Neural cell (in vitro differentiated cells): ENCODE results near the gene FNDC3A. TPM values are rescaled to one million over a fixed set of nuclear protein-coding genes. Genes with fewer than 3 reads are reported as not detected.

ENCODE experiments used
- H2AFZ ChIP-seq: fragments of 200-600, 300-800 bp; sonication (generic), shearing (Covaris generic); 2 replicates; pipeline ENCODE4 v1.6.0; 2014; ENCODE audit warnings: low read depth, mild to moderate bottlenecking, antibody characterized with exemption, low read length, moderate library complexity
- H3F3A ChIP-seq: fragments of 200-600 bp; shearing (Covaris generic); 2 replicates; pipeline ENCODE4 v1.6.1; 2016; ENCODE audit warnings: mild to moderate bottlenecking, moderate library complexity, mixed read lengths, antibody characterized with exemption, low read length; ENCODE audit not compliant: insufficient read depth, poor library complexity, severe bottlenecking
- H3K27ac ChIP-seq: fragments of 200-600, 300-800 bp; sonication (generic), shearing (Covaris generic); 2 replicates; pipeline ENCODE4 v1.5.1; 2014; ENCODE audit warnings: mild to moderate bottlenecking, low read length, moderate library complexity
- H3K27me3 ChIP-seq: fragments of 300-800, 200-600 bp; sonication (generic), shearing (Covaris generic); 2 replicates; pipeline ENCODE4 v1.6.0; 2014; ENCODE audit warnings: mild to moderate bottlenecking, low read depth, low read length, moderate library complexity; ENCODE audit not compliant: insufficient read depth
- H3K36me3 ChIP-seq: fragments of 300-800, 200-600 bp; sonication (generic), shearing (Covaris generic); 2 replicates; pipeline ENCODE4 v1.5.1; 2014; ENCODE audit warnings: mild to moderate bottlenecking, antibody characterized with exemption, low read length, moderate library complexity; ENCODE audit not compliant: insufficient read depth
- H3K4me2 ChIP-seq: fragments of 300-800, 200-600 bp; sonication (generic), shearing (Covaris generic); 2 replicates; pipeline ENCODE4 v1.6.0; 2014; ENCODE audit warnings: mild to moderate bottlenecking, low read length
- H3K4me3 ChIP-seq: fragments of 300-800, 200-600 bp; sonication (generic), shearing (Covaris generic); 2 replicates; pipeline ENCODE4 v1.5.1; 2014; ENCODE audit warnings: mild to moderate bottlenecking, low read length, moderate library complexity
- H3K79me2 ChIP-seq: fragments of 200-600 bp; shearing (Covaris generic); replicated peaks from 2 replicates; pipeline ENCODE4 v1.6.0; 2014; ENCODE audit warnings: mild to moderate bottlenecking, low read length, moderate library complexity; ENCODE audit not compliant: insufficient read depth
- H3K9ac ChIP-seq: fragments of 300-800, 200-600 bp; sonication (generic), shearing (Covaris generic); 2 replicates; pipeline ENCODE4 v1.6.1; 2016; ENCODE audit warnings: mild to moderate bottlenecking, low read length, mixed read lengths
- H3K9me2 ChIP-seq: fragments of 200-600 bp; shearing (Covaris generic); 2 replicates; pipeline ENCODE4 v1.6.1; 2016; ENCODE audit warnings: mild to moderate bottlenecking, low read length, mixed read lengths; ENCODE audit not compliant: insufficient read depth
- H3K9me3 ChIP-seq: fragments of 200-600, 300-800 bp; sonication (generic), shearing (Covaris generic); 2 replicates; pipeline ENCODE4 v1.6.1; 2016; ENCODE audit warnings: mild to moderate bottlenecking, mixed run types, low read length, moderate library complexity, mixed read lengths
- H4K20me1 ChIP-seq: fragments of 200-600 bp; shearing (Covaris generic); 2 replicates; pipeline ENCODE4 v1.6.1; 2016; ENCODE audit warnings: mild to moderate bottlenecking, mixed run types; ENCODE audit not compliant: insufficient read depth
- EP300 ChIP-seq: fragments of 450-650 bp; conservative IDR thresholded peaks from 2 replicates; pipeline ENCODE4 v1.6.1; 2014; ENCODE audit warnings: antibody characterized with exemption, mild to moderate bottlenecking, moderate library complexity; ENCODE audit not compliant: poor library complexity, severe bottlenecking
- EZH2 ChIP-seq: fragments of 200-600, 300-800 bp; shearing (Covaris generic), sonication (generic); IDR thresholded peaks from 2 replicates; pipeline ENCODE4 v1.6.1; 2014; ENCODE audit warnings: antibody characterized with exemption, low read length, borderline replicate concordance, mild to moderate bottlenecking; ENCODE audit not compliant: insufficient read depth, poor library complexity, severe bottlenecking
- POLR2AphosphoS5 ChIP-seq: IDR thresholded peaks from 2 replicates; pipeline ENCODE4 v1.6.1; 2012
- RAD21 ChIP-seq: fragments of 450-650 bp; conservative IDR thresholded peaks from 2 replicates; pipeline ENCODE4 v1.6.1; 2014; ENCODE audit warnings: antibody characterized with exemption, mild to moderate bottlenecking, moderate library complexity
- TAF1 ChIP-seq: IDR thresholded peaks from 2 replicates; pipeline ENCODE4 v1.6.1; 2012; ENCODE audit warnings: low read depth
- polyA plus RNA-seq: library from polyadenylated mRNA; depleted of rRNA; stranded (reverse); fragments of >200 nt; gene quantifications from 2 replicates; pipeline ENCODE4 v1.2.3, GENCODE V29; 2014
- TF ChIP-seq, protein P1 (sequence below): IDR thresholded peaks from 2 replicates; pipeline ENCODE4 v1.6.1; 2012; ENCODE audit warnings: borderline replicate concordance
- TF ChIP-seq, protein P2 (sequence below): fragments of 450-650 bp; IDR thresholded peaks from 2 replicates; pipeline ENCODE4 v1.5.1; 2014; ENCODE audit warnings: antibody characterized with exemption, mild to moderate bottlenecking, moderate library complexity; ENCODE audit not compliant: poor library complexity, severe bottlenecking

FNDC3A gene
- polyA plus RNA-seq, 1 donor from 2014 or later, result 83.8 TPM

DNA sequence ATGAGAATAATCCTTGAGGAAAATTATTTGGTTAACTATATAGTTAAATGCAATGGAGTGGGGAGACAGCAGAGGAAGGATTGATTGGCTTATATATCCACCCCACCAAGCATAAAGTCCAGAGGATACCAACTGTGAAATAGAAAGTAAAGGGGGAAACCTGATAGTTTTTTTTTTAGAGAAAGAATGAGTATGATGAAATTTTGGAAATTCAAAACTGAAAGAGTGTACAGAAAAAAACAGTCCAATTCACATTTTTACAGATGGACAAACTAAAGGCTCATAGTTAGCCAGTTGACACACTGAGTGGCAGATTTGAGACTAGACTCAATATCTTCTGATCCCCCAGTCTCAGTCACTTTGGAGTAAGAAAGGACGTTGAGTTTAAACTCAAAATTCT lies 51.1 kb downstream of the FNDC3A start:
- H3K27ac ChIP-seq, result no peak overlapping the region
- H3K9me3 ChIP-seq, result no peaks in the 10 kb centered on the region
- no peaks in the 10 kb centered on the region for H3K79me2 ChIP-seq
- no peaks in the 10 kb centered on the region for H3F3A ChIP-seq
- no peak overlapping the region for H3K4me3 ChIP-seq
- H3K27me3 ChIP-seq, result no peaks in the 10 kb centered on the region
- no peaks in the 10 kb centered on the region for H4K20me1 ChIP-seq
- H2AFZ ChIP-seq, result no peak overlapping the region
- TF ChIP-seq, protein P1, sequence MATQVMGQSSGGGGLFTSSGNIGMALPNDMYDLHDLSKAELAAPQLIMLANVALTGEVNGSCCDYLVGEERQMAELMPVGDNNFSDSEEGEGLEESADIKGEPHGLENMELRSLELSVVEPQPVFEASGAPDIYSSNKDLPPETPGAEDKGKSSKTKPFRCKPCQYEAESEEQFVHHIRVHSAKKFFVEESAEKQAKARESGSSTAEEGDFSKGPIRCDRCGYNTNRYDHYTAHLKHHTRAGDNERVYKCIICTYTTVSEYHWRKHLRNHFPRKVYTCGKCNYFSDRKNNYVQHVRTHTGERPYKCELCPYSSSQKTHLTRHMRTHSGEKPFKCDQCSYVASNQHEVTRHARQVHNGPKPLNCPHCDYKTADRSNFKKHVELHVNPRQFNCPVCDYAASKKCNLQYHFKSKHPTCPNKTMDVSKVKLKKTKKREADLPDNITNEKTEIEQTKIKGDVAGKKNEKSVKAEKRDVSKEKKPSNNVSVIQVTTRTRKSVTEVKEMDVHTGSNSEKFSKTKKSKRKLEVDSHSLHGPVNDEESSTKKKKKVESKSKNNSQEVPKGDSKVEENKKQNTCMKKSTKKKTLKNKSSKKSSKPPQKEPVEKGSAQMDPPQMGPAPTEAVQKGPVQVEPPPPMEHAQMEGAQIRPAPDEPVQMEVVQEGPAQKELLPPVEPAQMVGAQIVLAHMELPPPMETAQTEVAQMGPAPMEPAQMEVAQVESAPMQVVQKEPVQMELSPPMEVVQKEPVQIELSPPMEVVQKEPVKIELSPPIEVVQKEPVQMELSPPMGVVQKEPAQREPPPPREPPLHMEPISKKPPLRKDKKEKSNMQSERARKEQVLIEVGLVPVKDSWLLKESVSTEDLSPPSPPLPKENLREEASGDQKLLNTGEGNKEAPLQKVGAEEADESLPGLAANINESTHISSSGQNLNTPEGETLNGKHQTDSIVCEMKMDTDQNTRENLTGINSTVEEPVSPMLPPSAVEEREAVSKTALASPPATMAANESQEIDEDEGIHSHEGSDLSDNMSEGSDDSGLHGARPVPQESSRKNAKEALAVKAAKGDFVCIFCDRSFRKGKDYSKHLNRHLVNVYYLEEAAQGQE, result no peak
- no peak overlapping the region for H3K9ac ChIP-seq
- H3K9me2 ChIP-seq, result no peaks in the 10 kb centered on the region
- no peak overlapping the region for H3K4me2 ChIP-seq
- H3K36me3 ChIP-seq, result no peaks in the 10 kb centered on the region

DNA sequence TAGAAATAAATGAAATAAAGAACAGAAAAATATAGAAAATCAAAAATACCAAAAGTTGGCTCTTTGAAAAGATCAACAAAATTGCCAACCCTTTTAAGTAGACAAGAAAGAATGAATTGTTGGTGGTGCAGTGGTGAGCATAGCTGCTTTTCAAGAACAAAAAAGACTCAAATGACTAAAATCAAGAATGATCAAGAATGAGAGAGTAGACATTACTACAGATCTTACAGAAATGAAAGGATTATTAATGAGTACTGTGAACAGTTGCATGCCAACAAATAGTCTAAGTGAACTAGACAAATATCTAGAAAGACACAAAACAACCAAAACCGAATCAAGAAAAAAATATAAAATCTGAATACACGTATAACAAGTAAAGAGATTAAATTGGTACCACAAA lies 53.9 kb downstream of the FNDC3A start:
- TF ChIP-seq EZH2, result no peak
- TF ChIP-seq EP300, result no peak
- no peak for TF ChIP-seq RAD21
- TF ChIP-seq POLR2AphosphoS5, result no peak
- no peak for TF ChIP-seq TAF1
- TF ChIP-seq, protein P2, sequence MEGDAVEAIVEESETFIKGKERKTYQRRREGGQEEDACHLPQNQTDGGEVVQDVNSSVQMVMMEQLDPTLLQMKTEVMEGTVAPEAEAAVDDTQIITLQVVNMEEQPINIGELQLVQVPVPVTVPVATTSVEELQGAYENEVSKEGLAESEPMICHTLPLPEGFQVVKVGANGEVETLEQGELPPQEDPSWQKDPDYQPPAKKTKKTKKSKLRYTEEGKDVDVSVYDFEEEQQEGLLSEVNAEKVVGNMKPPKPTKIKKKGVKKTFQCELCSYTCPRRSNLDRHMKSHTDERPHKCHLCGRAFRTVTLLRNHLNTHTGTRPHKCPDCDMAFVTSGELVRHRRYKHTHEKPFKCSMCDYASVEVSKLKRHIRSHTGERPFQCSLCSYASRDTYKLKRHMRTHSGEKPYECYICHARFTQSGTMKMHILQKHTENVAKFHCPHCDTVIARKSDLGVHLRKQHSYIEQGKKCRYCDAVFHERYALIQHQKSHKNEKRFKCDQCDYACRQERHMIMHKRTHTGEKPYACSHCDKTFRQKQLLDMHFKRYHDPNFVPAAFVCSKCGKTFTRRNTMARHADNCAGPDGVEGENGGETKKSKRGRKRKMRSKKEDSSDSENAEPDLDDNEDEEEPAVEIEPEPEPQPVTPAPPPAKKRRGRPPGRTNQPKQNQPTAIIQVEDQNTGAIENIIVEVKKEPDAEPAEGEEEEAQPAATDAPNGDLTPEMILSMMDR, result no peak
- TF ChIP-seq, protein P1, result no peak
- Histone ChIP-seq H3K27ac (no peak overlapping the region), H3K4me2 (no peak overlapping the region), H3K9me3 (no peaks in the 10 kb centered on the region), H3K4me3 (no peak overlapping the region), H4K20me1 (no peaks in the 10 kb centered on the region), H3K79me2 (no peaks in the 10 kb centered on the region), H3F3A (no peaks in the 10 kb centered on the region), H3K27me3 (no peaks in the 10 kb centered on the region), H3K9me2 (no peaks in the 10 kb centered on the region), H3K36me3 (no peaks in the 10 kb centered on the region), H2AFZ (no peak overlapping the region), H3K9ac (no peak overlapping the region)
